C4-2B (cell line): Measurements from ENCODE around the gene RAB43.

Experiments used
- CTCF ChIP-seq: fragments of 450-650 bp; conservative IDR thresholded peaks from 2 replicates; pipeline ENCODE4 v1.5.1; 2017; ENCODE audit warnings: mild to moderate bottlenecking
- ZFX ChIP-seq: fragments of 450-650 bp; IDR thresholded peaks from 2 replicates; pipeline ENCODE4 v1.6.1; 2017

GRCh38 chr3:129063841-129064482, 57.6 kb downstream of the RAB43 start:
- TF ChIP-seq CTCF (no peak), ZFX (no peak)
